TTC549 (cell line): ENCODE measurements around the gene NCAPG2.

Experiments
- FAIRE-seq: peaks from 2 replicates; lab custom pipeline; 2012; peaks lifted over from hg19 to GRCh38; lab: Jason Lieb, UNC

Gene NCAPG2

GRCh38 chr7:158733775-158734494 is 29.3 kb upstream of the NCAPG2 start:
- FAIRE-seq = no peak

- FAIRE-seq = no peak
Observed at GRCh38 chr7:158733220-158733519, 28.6 kb upstream of the NCAPG2 start.

- FAIRE-seq = no peak
Observed at GRCh38 chr7:158732494-158733219, 28.1 kb upstream of the NCAPG2 start.

GRCh38 chr7:158731761-158732160 is 27.2 kb upstream of the NCAPG2 start:
- no peak for FAIRE-seq

GRCh38 chr7:158730383-158731346 is 26.1 kb upstream of the NCAPG2 start:
- no peak for FAIRE-seq

- no peak for FAIRE-seq
Observed at GRCh38 chr7:158729646-158730382, 25.2 kb upstream of the NCAPG2 start.

GRCh38 chr7:158728911-158729645 is 24.5 kb upstream of the NCAPG2 start:
- FAIRE-seq = no peak

GRCh38 chr7:158727690-158728089 is 23.1 kb upstream of the NCAPG2 start:
- FAIRE-seq = no peak

- no peak for FAIRE-seq
Observed at GRCh38 chr7:158726277-158726807, 21.7 kb upstream of the NCAPG2 start.

GRCh38 chr7:158725506-158725800 is 20.8 kb upstream of the NCAPG2 start:
- no peak for FAIRE-seq

GRCh38 chr7:158724658-158725505 is 20.3 kb upstream of the NCAPG2 start:
- no peak for FAIRE-seq

- FAIRE-seq = no peak
Observed at GRCh38 chr7:158723714-158724385, 19.2 kb upstream of the NCAPG2 start.

GRCh38 chr7:158723266-158723665 is 18.7 kb upstream of the NCAPG2 start:
- FAIRE-seq = no peak

- no peak for FAIRE-seq
Observed at GRCh38 chr7:158722574-158723237, 18.1 kb upstream of the NCAPG2 start.

GRCh38 chr7:158720112-158720511 is 15.5 kb upstream of the NCAPG2 start:
- FAIRE-seq = no peak

- FAIRE-seq = no peak
Observed at GRCh38 chr7:158716802-158717201, 12.2 kb upstream of the NCAPG2 start.

GRCh38 chr7:158710651-158711102 is 6.1 kb upstream of the NCAPG2 start:
- no peak for FAIRE-seq

- FAIRE-seq = no peak
Observed at GRCh38 chr7:158707610-158708009, 3.0 kb upstream of the NCAPG2 start.
